Measurements from ENCODE around the gene CDH4. TPM values are rescaled to one million over a fixed set of nuclear protein-coding genes. Genes with fewer than 3 reads are reported as not detected.

CDH4 gene
- total RNA-seq, 1 experiment from 2014 or later, result not detected

- intact Hi-C loops (cut with micrococcal nuclease; ENCODE audit: unreplicated experiment), result no loop called here
- Histone ChIP-seq H3K4me1 (ENCODE audit: control insufficient read depth, insufficient read depth, low read length) (no peaks in the 10 kb centered on the region), H3K9me3 (ENCODE audit: control insufficient read depth, insufficient read depth, low read depth, low read length) (no peaks in the 10 kb centered on the region), H3K4me3 (ENCODE audit: low read depth in 2 of 2, low read length in 2 of 2) (no peak overlapping the region), H3K27me3 (ENCODE audit: control insufficient read depth, insufficient read depth, low read length) (peaks cover under 1% of the 10 kb centered on the region; the same call in 1 of the 2 replicates), H3K27ac (ENCODE audit: low read length) (no peak overlapping the region), H3K36me3 (ENCODE audit: control insufficient read depth, insufficient read depth, low read length) (no peaks in the 10 kb centered on the region)
- ChIA-PET CTCF (no interaction called here), POLR2A (interaction anchor here (0.7 kb wide), 1 partner anchor 675 kb away, joined by 3 read pairs; no protein-coding TSS in a partner anchor)
- in situ Hi-C loops (cut with HindIII; ENCODE audit: low pct_unique_long_range_greater_than_20kb, low sequenced_read_pairs), result no loop called here
- DNase-seq (ENCODE audit: low read depth, low spot score) (no peak), ATAC-seq (no peak)
- TF ChIP-seq CTCF (IDR thresholded peaks at IDR 0.05) (no peak), SIN3A (IDR thresholded peaks at IDR 0.05; ENCODE audit: borderline replicate concordance, insufficient read depth, low read depth, low read length) (no peak), REST (IDR thresholded peaks at IDR 0.05; ENCODE audit: insufficient read depth in 1 of 2, low read depth in 2 of 2, low read length in 1 of 2) (no peak), POLR2AphosphoS5 (IDR thresholded peaks at IDR 0.05; ENCODE audit: low read depth, low read length) (no peak), TCF7L2 (IDR thresholded peaks at IDR 0.05; ENCODE audit: low read depth, low read length) (no peak)
- no TSS peak for BruUV-seq (replicated peaks)
Measured at GRCh38 chr20:61810738-61811135, 558.7 kb downstream of the CDH4 start.

GRCh38 chr20:61811166-61811565, 559.1 kb downstream of the CDH4 start:
- in situ Hi-C loops (cut with HindIII; ENCODE audit: low pct_unique_long_range_greater_than_20kb, low sequenced_read_pairs) (no loop called here), intact Hi-C loops (cut with micrococcal nuclease; ENCODE audit: unreplicated experiment) (no loop called here)
- ATAC-seq (no peak), DNase-seq (ENCODE audit: low read depth, low spot score) (no peak)
- POLR2A ChIA-PET, result interaction anchor here (0.7 kb wide), 1 partner anchor 676 kb away, joined by 3 read pairs; no protein-coding TSS in a partner anchor
- peaks cover 2% of the 10 kb centered on the region; the same call in 1 of the 2 replicates for H3K27me3 ChIP-seq (ENCODE audit: control insufficient read depth, insufficient read depth, low read length)
- no peaks in the 10 kb centered on the region for H3K4me1 ChIP-seq (ENCODE audit: control insufficient read depth, insufficient read depth, low read length)
- no peak overlapping the region for H3K27ac ChIP-seq (ENCODE audit: low read length)
- no peak overlapping the region for H3K4me3 ChIP-seq (ENCODE audit: low read depth in 2 of 2, low read length in 2 of 2)
- no peaks in the 10 kb centered on the region for H3K9me3 ChIP-seq (ENCODE audit: control insufficient read depth, insufficient read depth, low read depth, low read length)
- no peaks in the 10 kb centered on the region for H3K36me3 ChIP-seq (ENCODE audit: control insufficient read depth, insufficient read depth, low read length)
- BruUV-seq (replicated peaks), result no TSS peak
- CTCF ChIA-PET, result no interaction called here
- TF ChIP-seq REST (IDR thresholded peaks at IDR 0.05; ENCODE audit: insufficient read depth in 1 of 2, low read depth in 2 of 2, low read length in 1 of 2) (no peak), CTCF (IDR thresholded peaks at IDR 0.05) (no peak), SIN3A (IDR thresholded peaks at IDR 0.05; ENCODE audit: borderline replicate concordance, insufficient read depth, low read depth, low read length) (no peak), POLR2AphosphoS5 (IDR thresholded peaks at IDR 0.05; ENCODE audit: low read depth, low read length) (no peak), TCF7L2 (IDR thresholded peaks at IDR 0.05; ENCODE audit: low read depth, low read length) (no peak)
